Measurements from ENCODE around the gene SYT1. TPM values are rescaled to one million over a fixed set of nuclear protein-coding genes. Genes with fewer than 3 reads are reported as not detected.

The SYT1 gene
- total RNA-seq, 5 donors from 2014 or later (not counting 1 experiment from before 2014, with no cell fraction given): 0.09 TPM; not detected in 3

GRCh38 chr12:79008591-79008990, 144.0 kb downstream of the SYT1 start:
- CTCF ChIA-PET: no interaction called here
- Histone ChIP-seq H3K4me1 (ENCODE audit: control insufficient read depth in 1 of 2, extremely low read depth in 1 of 2, insufficient read depth in 2 of 2, low read length in 2 of 2) (peaks cover 0 to 2% of the 10 kb centered on the region in 2 experiments), H3K4me3 (ENCODE audit: control insufficient read depth in 1 of 2, extremely low read depth in 1 of 2, low read length in 1 of 2) (no peak overlapping the region), H3K27ac (ENCODE audit: low read length) (no peak overlapping the region), H3K36me3 (ENCODE audit: control insufficient read depth in 2 of 2, extremely low read depth in 1 of 2, insufficient read depth in 1 of 2, low read length in 1 of 2) (no peaks in the 10 kb centered on the region), H3K27me3 (replicated peaks in 1 of 2; ENCODE audit: control insufficient read depth in 2 of 2, extremely low read depth in 1 of 2, insufficient read depth in 2 of 2, low read length in 1 of 2) (no peaks in the 10 kb centered on the region), H3K9me3 (no peaks in the 10 kb centered on the region)
- H3K9me3 Mint-ChIP-seq: peaks cover 0 to 5% (median 3%) of the 10 kb centered on the region in 3 donors
- no peak for DNase-seq
- POLR2A ChIA-PET: no interaction called here
- no peaks in the 10 kb centered on the region for H3K4me1 Mint-ChIP-seq
- no peak for ATAC-seq (replicated peaks in 1 of 4)
- H3K27ac Mint-ChIP-seq: no peak overlapping the region
- H3K4me3 Mint-ChIP-seq: no peak overlapping the region
- no CpG with 5 or more reads among the region's 2 CpGs for WGBS (ENCODE audit: insufficient coverage)
- no peaks in the 10 kb centered on the region for H3K27me3 Mint-ChIP-seq
- H3K36me3 Mint-ChIP-seq: no peaks in the 10 kb centered on the region

- H3K4me1 Mint-ChIP-seq: no peaks in the 10 kb centered on the region
These were observed 148.1 kb downstream of the SYT1 start for GRCh38 chr12:79012636-79013035.

GRCh38 chr12:79016181-79016580, 151.6 kb downstream of the SYT1 start:
- ATAC-seq (replicated peaks in 1 of 4): no peak
- H3K4me3 ChIP-seq (ENCODE audit: control insufficient read depth in 1 of 2, extremely low read depth in 1 of 2, low read length in 1 of 2): no peak overlapping the region
- no peaks in the 10 kb centered on the region for H3K27me3 Mint-ChIP-seq
- POLR2A ChIA-PET: no interaction called here
- no peak overlapping the region for H3K27ac ChIP-seq (ENCODE audit: low read length)
- DNase-seq: no peak
- CTCF ChIA-PET: no interaction called here
- no peak overlapping the region for H3K27ac Mint-ChIP-seq
- H3K36me3 Mint-ChIP-seq: no peaks in the 10 kb centered on the region
- H3K4me1 ChIP-seq (ENCODE audit: control insufficient read depth in 1 of 2, extremely low read depth in 1 of 2, insufficient read depth in 2 of 2, low read length in 2 of 2): peaks cover 0 to 2% of the 10 kb centered on the region in 2 experiments
- H3K36me3 ChIP-seq (ENCODE audit: control insufficient read depth in 2 of 2, extremely low read depth in 1 of 2, insufficient read depth in 1 of 2, low read length in 1 of 2): no peaks in the 10 kb centered on the region
- 17% methylated on average over 1 of the region's 2 CpGs for WGBS (ENCODE audit: insufficient coverage)
- no peaks in the 10 kb centered on the region for H3K9me3 ChIP-seq
- H3K27me3 ChIP-seq (replicated peaks in 1 of 2; ENCODE audit: control insufficient read depth in 2 of 2, extremely low read depth in 1 of 2, insufficient read depth in 2 of 2, low read length in 1 of 2): no peaks in the 10 kb centered on the region
- no peak overlapping the region for H3K4me3 Mint-ChIP-seq
- no peaks in the 10 kb centered on the region for H3K4me1 Mint-ChIP-seq
- peaks cover 7 to 18% (median 12%) of the 10 kb centered on the region in 3 donors for H3K9me3 Mint-ChIP-seq

More at GRCh38 chr12:79012636-79013035, 148.1 kb downstream of the SYT1 start:
- H3K4me3 ChIP-seq (ENCODE audit: control insufficient read depth in 1 of 2, extremely low read depth in 1 of 2, low read length in 1 of 2): no peak overlapping the region
- H3K36me3 ChIP-seq (ENCODE audit: control insufficient read depth in 2 of 2, extremely low read depth in 1 of 2, insufficient read depth in 1 of 2, low read length in 1 of 2): no peaks in the 10 kb centered on the region
- Mint-ChIP-seq H3K36me3 (no peaks in the 10 kb centered on the region), H3K27ac (no peak overlapping the region), H3K9me3 (peaks cover 5 to 16% (median 9%) of the 10 kb centered on the region in 3 donors), H3K4me3 (no peak overlapping the region), H3K27me3 (no peaks in the 10 kb centered on the region)
- ChIA-PET POLR2A (no interaction called here), CTCF (no interaction called here)
- ATAC-seq (replicated peaks in 1 of 4): no peak
- peaks cover 0 to 2% of the 10 kb centered on the region in 2 experiments for H3K4me1 ChIP-seq (ENCODE audit: control insufficient read depth in 1 of 2, extremely low read depth in 1 of 2, insufficient read depth in 2 of 2, low read length in 2 of 2)
- no peak for DNase-seq
- H3K9me3 ChIP-seq: no peaks in the 10 kb centered on the region
- 20% methylated on average over 1 of the region's 3 CpGs for WGBS (ENCODE audit: insufficient coverage)
- no peaks in the 10 kb centered on the region for H3K27me3 ChIP-seq (replicated peaks in 1 of 2; ENCODE audit: control insufficient read depth in 2 of 2, extremely low read depth in 1 of 2, insufficient read depth in 2 of 2, low read length in 1 of 2)
- no peak overlapping the region for H3K27ac ChIP-seq (ENCODE audit: low read length)

GRCh38 chr12:79019672-79020071, 155.1 kb downstream of the SYT1 start:
- no peaks in the 10 kb centered on the region for H3K27me3 Mint-ChIP-seq
- no peaks in the 10 kb centered on the region for H3K36me3 Mint-ChIP-seq

GRCh38 chr12:79020106-79020505, 155.5 kb downstream of the SYT1 start:
- POLR2A ChIA-PET: no interaction called here
- no peaks in the 10 kb centered on the region for H3K9me3 ChIP-seq
- Mint-ChIP-seq H3K4me1 (no peaks in the 10 kb centered on the region), H3K36me3 (no peaks in the 10 kb centered on the region), H3K27ac (no peak overlapping the region), H3K4me3 (no peak overlapping the region), H3K27me3 (no peaks in the 10 kb centered on the region), H3K9me3 (peaks cover 7 to 18% (median 7%) of the 10 kb centered on the region in 3 donors)
- no peaks in the 10 kb centered on the region for H3K36me3 ChIP-seq (ENCODE audit: control insufficient read depth in 2 of 2, extremely low read depth in 1 of 2, insufficient read depth in 1 of 2, low read length in 1 of 2)
- H3K4me1 ChIP-seq (ENCODE audit: control insufficient read depth in 1 of 2, extremely low read depth in 1 of 2, insufficient read depth in 2 of 2, low read length in 2 of 2): no peaks in the 10 kb centered on the region
- no CpG with 5 or more reads among the region's 1 CpG for WGBS (ENCODE audit: insufficient coverage)
- H3K27me3 ChIP-seq (replicated peaks in 1 of 2; ENCODE audit: control insufficient read depth in 2 of 2, extremely low read depth in 1 of 2, insufficient read depth in 2 of 2, low read length in 1 of 2): no peaks in the 10 kb centered on the region
- H3K27ac ChIP-seq (ENCODE audit: low read length): no peak overlapping the region
- ATAC-seq (replicated peaks in 1 of 4) (no peak), DNase-seq (no peak)
- no peak overlapping the region for H3K4me3 ChIP-seq (ENCODE audit: control insufficient read depth in 1 of 2, extremely low read depth in 1 of 2, low read length in 1 of 2)
- CTCF ChIA-PET: no interaction called here

More at GRCh38 chr12:79019672-79020071, 155.1 kb downstream of the SYT1 start:
- peaks cover 7 to 18% (median 7%) of the 10 kb centered on the region in 3 donors for H3K9me3 Mint-ChIP-seq
- no peaks in the 10 kb centered on the region for H3K4me1 ChIP-seq (ENCODE audit: control insufficient read depth in 1 of 2, extremely low read depth in 1 of 2, insufficient read depth in 2 of 2, low read length in 2 of 2)
- H3K27me3 ChIP-seq (replicated peaks in 1 of 2; ENCODE audit: control insufficient read depth in 2 of 2, extremely low read depth in 1 of 2, insufficient read depth in 2 of 2, low read length in 1 of 2): no peaks in the 10 kb centered on the region
- H3K27ac Mint-ChIP-seq: no peak overlapping the region
- no peak for DNase-seq
- WGBS (ENCODE audit: insufficient coverage): no CpG with 5 or more reads among the region's 1 CpG
- CTCF ChIA-PET: no interaction called here
- H3K4me3 ChIP-seq (ENCODE audit: control insufficient read depth in 1 of 2, extremely low read depth in 1 of 2, low read length in 1 of 2): no peak overlapping the region
- no peak for ATAC-seq (replicated peaks in 1 of 4)
- no peak overlapping the region for H3K27ac ChIP-seq (ENCODE audit: low read length)
- POLR2A ChIA-PET: no interaction called here
- H3K36me3 ChIP-seq (ENCODE audit: control insufficient read depth in 2 of 2, extremely low read depth in 1 of 2, insufficient read depth in 1 of 2, low read length in 1 of 2): no peaks in the 10 kb centered on the region
- H3K9me3 ChIP-seq: no peaks in the 10 kb centered on the region
- H3K4me3 Mint-ChIP-seq: no peak overlapping the region
- H3K4me1 Mint-ChIP-seq: no peaks in the 10 kb centered on the region

- no peak overlapping the region for H3K4me3 Mint-ChIP-seq
- H3K27ac Mint-ChIP-seq: no peak overlapping the region
- ChIA-PET CTCF (no interaction called here), POLR2A (no interaction called here)
- H3K9me3 Mint-ChIP-seq: peaks cover 7 to 14% (median 7%) of the 10 kb centered on the region in 3 donors
- H3K27me3 Mint-ChIP-seq: no peaks in the 10 kb centered on the region
- ATAC-seq (replicated peaks in 1 of 4): no peak
- H3K4me1 ChIP-seq (ENCODE audit: control insufficient read depth in 1 of 2, extremely low read depth in 1 of 2, insufficient read depth in 2 of 2, low read length in 2 of 2): no peaks in the 10 kb centered on the region
- no peak overlapping the region for H3K4me3 ChIP-seq (ENCODE audit: control insufficient read depth in 1 of 2, extremely low read depth in 1 of 2, low read length in 1 of 2)
- no peaks in the 10 kb centered on the region for H3K27me3 ChIP-seq (replicated peaks in 1 of 2; ENCODE audit: control insufficient read depth in 2 of 2, extremely low read depth in 1 of 2, insufficient read depth in 2 of 2, low read length in 1 of 2)
- no peaks in the 10 kb centered on the region for H3K9me3 ChIP-seq
- no peaks in the 10 kb centered on the region for H3K36me3 Mint-ChIP-seq
- H3K27ac ChIP-seq (ENCODE audit: low read length): no peak overlapping the region
- no peak for DNase-seq
- H3K36me3 ChIP-seq (ENCODE audit: control insufficient read depth in 2 of 2, extremely low read depth in 1 of 2, insufficient read depth in 1 of 2, low read length in 1 of 2): no peaks in the 10 kb centered on the region
- H3K4me1 Mint-ChIP-seq: no peaks in the 10 kb centered on the region
These were observed 156.4 kb downstream of the SYT1 start for GRCh38 chr12:79021021-79021420.

DNA sequence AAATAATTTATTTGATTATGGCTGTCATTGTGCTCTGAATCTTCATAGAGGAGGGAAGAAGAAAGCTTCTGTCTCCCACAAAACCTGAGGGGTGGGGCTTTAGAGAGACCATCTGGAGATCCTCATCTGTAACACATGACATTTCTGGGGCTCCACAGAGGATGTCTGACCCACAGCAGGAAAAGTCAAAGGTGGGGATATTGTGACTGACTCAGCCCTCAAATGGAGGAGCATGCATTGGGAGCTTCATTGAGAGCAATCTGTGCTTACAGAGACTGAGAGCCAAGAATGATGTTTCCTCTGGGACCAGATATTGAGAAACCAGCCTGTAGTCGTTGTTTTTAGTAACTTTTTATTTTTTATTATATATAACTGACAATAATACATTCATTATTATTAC, 158.7 kb downstream of the SYT1 start:
- no peak for DNase-seq
- ChIA-PET CTCF (interaction anchor here in 1 of 2 donors (0.6 kb wide), 1 partner anchor 323 kb away, joined by 3 read pairs; no protein-coding TSS in a partner anchor), POLR2A (interaction anchor here in 1 of 2 donors (0.5 kb wide), 1 partner anchor 1196 kb away, joined by 10 read pairs; no protein-coding TSS in a partner anchor)
- H3K36me3 Mint-ChIP-seq: no peaks in the 10 kb centered on the region
- Histone ChIP-seq H3K27ac (ENCODE audit: low read length) (no peak overlapping the region), H3K4me3 (ENCODE audit: control insufficient read depth in 1 of 2, extremely low read depth in 1 of 2, low read length in 1 of 2) (no peak overlapping the region), H3K36me3 (ENCODE audit: control insufficient read depth in 2 of 2, extremely low read depth in 1 of 2, insufficient read depth in 1 of 2, low read length in 1 of 2) (no peaks in the 10 kb centered on the region), H3K4me1 (ENCODE audit: control insufficient read depth in 1 of 2, extremely low read depth in 1 of 2, insufficient read depth in 2 of 2, low read length in 2 of 2) (no peaks in the 10 kb centered on the region), H3K27me3 (replicated peaks in 1 of 2; ENCODE audit: control insufficient read depth in 2 of 2, extremely low read depth in 1 of 2, insufficient read depth in 2 of 2, low read length in 1 of 2) (no peaks in the 10 kb centered on the region), H3K9me3 (no peaks in the 10 kb centered on the region)
- no peak overlapping the region for H3K27ac Mint-ChIP-seq
- no CpG with 5 or more reads among the region's 1 CpG for WGBS (ENCODE audit: insufficient coverage)
- peaks cover 0 to 3% (median 3%) of the 10 kb centered on the region in 3 donors for H3K9me3 Mint-ChIP-seq
- no peaks in the 10 kb centered on the region for H3K4me1 Mint-ChIP-seq
- no peak for ATAC-seq (replicated peaks in 1 of 4)
- H3K4me3 Mint-ChIP-seq: no peak overlapping the region
- H3K27me3 Mint-ChIP-seq: no peaks in the 10 kb centered on the region
